NCI-H128 (cell line): ENCODE data around the gene TRIM13.

Source experiments
- DNase-seq: peaks from one replicate; lab custom pipeline; 2025; ENCODE audit not compliant: unreplicated experiment; lab: John Stamatoyannopoulos, UW

Gene TRIM13

DNA sequence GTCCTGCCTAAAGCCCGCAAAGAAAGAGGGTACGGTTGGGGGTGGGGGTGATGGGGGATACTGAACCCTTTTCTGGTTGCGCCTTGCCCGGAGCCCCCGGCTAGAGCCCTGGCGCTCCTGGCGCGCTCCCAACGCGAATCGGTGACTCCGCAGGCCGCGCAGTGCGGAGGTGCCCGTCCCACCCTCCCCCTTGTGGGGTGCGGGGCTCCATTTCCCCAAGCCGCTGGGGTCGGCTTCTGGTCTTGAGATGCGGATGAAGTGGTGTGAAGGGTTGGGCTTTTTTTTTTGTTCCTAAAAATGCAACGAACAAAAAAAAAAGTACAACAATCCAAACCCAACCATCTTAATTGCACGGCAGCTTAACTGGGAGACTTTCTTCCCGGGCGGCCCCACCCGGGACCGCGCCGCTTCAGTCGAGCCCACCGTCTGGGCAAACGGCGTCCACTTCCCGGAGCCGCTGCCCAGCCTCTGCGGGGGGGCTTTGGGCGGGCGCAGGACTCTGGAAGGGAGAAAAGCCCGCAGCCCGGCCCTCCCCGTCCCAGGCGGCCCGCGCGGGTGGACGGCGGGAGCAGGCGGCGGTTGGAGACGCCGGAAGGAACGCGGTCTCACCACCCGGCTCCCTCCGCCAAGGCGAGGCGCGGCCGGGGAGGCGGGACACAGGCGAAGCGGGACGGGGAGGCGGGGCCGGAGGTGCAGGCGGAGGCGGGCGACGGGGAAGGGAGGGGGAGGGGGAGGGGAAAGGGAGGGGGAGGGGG is 504 bp upstream of the TRIM13 start:
- DNase-seq: peak; percentile 85

DNA sequence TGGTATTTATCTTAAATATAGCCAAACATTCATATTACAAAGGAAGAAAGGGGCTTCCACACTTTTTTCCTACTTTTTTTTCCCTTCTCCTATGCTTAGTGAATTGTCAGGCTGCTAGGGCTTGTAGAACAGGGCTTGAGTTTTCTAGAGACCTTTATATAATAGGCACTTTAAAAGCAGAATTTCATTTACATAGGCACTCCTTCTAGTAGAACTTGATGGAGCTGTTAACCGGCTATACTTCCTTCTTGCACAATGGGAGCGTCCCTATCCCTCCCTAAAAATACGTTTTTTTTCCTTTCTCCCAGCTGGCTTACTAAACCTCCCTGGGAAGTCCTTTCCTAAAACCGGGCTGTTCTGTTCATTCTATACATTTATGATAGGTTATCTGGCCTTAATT is 1.1 kb downstream of the TRIM13 start:
- DNase-seq: no peak

DNA sequence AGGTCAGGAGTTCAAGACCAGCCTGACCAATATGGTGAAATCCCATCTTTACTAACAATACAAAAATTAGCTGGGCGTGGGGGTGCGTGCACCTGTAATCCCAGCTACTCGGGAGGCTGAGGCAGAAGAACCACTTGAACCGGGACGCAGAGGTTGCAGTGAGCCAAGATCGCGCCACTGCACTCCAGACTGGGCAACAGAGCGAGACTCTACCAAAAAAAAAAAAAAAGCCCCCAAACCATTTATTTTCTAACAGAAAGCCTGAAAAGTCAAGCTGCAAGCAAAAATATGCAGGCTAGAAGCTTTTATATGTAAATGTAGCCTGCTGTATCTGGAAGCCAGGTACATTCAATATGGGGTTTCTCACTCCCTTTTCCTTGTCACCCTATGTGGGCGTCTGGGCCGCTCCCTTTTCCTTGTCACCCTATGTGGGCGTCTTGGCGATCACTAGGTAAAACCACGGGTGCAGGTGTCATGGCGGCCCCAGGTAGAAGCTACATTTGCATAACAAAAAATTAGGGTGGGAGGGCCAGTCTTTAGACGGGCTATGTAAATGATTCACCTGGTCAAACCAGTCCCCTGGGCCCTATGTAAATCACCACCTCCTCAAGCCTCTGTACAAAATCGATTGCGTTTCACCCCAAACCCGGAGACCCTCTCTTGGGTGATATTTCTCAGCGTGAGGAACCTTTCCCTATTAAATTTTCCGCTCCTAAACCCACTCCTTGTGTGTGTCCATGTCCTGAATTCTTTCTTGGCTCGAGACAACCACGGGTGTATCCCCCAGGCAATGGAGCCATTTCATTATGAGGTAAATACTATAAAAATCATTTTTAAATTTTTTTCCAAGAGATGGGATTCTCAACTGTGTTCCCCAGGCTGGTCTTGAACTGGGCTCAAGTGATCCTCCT is 2.1 kb downstream of the TRIM13 start:
- DNase-seq: no peak

- no peak for DNase-seq
Measured at GRCh38 chr13:50001287-50001686, 4.4 kb downstream of the TRIM13 start.

GRCh38 chr13:50006426-50007135 is 9.7 kb downstream of the TRIM13 start:
- DNase-seq: no peak

GRCh38 chr13:50011461-50011860 is 14.6 kb downstream of the TRIM13 start:
- no peak for DNase-seq

DNA sequence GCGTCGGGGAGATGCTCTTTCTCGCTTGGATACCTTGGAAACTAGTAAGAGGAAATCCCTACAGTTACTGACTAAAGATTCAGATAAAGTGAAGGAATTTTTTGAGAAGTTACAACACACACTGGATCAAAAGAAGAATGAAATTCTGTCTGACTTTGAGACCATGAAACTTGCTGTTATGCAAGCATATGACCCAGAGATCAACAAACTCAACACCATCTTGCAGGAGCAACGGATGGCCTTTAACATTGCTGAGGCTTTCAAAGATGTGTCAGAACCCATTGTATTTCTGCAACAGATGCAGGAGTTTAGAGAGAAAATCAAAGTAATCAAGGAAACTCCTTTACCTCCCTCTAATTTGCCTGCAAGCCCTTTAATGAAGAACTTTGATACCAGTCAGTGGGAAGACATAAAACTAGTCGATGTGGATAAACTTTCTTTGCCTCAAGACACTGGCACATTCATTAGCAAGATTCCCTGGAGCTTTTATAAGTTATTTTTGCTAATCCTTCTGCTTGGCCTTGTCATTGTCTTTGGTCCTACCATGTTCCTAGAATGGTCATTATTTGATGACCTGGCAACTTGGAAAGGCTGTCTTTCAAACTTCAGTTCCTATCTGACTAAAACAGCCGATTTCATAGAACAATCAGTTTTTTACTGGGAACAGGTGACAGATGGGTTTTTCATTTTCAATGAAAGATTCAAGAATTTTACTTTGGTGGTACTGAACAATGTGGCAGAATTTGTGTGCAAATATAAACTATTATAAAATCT is 15.7 kb downstream of the TRIM13 start:
- no peak for DNase-seq

GRCh38 chr13:50014386-50014785 is 17.5 kb downstream of the TRIM13 start:
- no peak for DNase-seq

GRCh38 chr13:50015258-50015657 is 18.4 kb downstream of the TRIM13 start, which contains the start of gene KCNRG:
KCNRG (plus strand) TSS chr13:50015444; CDS start chr13:50015494, 50 bp downstream.
- no peak for DNase-seq

- no peak for DNase-seq
Measured at GRCh38 chr13:50015750-50016149, 18.9 kb downstream of the TRIM13 start.

- no peak for DNase-seq
Measured at GRCh38 chr13:50016444-50016843, 19.6 kb downstream of the TRIM13 start.

GRCh38 chr13:50017819-50018218 is 21.0 kb downstream of the TRIM13 start:
- no peak for DNase-seq

DNA sequence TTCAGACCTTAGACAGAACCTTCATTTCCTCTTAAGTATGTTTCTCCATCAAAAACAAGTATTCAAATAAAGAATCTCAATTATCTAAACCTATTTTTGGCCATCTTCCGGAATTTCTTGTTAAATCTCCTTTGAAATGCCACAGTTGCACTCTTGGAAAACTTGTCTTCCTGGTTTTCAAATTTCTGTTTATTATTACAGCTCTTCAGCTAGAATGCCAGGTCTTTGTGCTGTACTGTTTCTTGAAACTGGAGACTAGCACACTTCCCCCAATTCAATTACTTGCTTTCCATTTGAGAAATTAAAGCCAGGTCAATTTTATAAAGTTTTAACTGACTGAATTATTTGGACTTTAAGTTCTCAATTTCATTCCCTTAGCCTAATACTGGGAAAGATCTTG is 28.6 kb downstream of the TRIM13 start:
- DNase-seq: no peak

GRCh38 chr13:50026788-50027473 is 30.1 kb downstream of the TRIM13 start:
- DNase-seq: no peak

DNA sequence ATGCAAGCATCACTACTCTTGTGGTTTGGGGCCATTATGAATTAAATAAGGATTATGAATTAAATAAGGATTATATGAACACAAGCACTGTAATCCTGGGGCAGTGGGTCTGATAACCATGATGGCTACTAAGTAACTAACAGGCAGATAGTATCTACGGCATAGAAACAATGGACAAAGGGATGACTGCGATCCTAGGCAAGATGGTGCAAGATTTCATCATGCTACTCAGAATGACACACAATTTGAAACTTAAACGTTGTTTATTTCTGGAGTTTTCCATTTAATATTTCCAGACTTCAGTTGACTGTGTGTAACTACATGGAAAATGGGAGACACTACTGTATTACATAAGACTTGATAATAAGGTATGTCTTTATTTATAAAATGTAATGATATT is 33.5 kb downstream of the TRIM13 start:
- no peak for DNase-seq

- DNase-seq: no peak
Measured at GRCh38 chr13:50033725-50034124, 36.9 kb downstream of the TRIM13 start.

DNA sequence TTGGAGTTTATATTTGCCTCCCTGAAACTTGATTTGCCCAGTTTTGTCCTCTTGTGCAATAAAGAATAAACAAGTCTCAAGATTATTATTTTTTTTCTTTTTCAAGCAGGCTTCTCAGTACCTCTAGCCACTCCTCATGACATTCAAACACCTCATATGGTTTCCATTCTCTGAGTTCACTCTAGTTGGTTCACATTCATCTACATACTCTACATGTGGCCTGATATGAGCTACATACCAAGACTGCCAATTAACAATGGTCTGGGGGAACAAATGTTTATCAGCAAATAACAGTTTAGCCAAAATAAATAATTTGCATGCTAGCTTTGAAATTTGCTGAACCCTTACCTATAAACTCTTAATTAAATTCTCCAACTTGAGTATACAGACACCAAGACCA is 40.9 kb downstream of the TRIM13 start:
- no peak for DNase-seq

DNA sequence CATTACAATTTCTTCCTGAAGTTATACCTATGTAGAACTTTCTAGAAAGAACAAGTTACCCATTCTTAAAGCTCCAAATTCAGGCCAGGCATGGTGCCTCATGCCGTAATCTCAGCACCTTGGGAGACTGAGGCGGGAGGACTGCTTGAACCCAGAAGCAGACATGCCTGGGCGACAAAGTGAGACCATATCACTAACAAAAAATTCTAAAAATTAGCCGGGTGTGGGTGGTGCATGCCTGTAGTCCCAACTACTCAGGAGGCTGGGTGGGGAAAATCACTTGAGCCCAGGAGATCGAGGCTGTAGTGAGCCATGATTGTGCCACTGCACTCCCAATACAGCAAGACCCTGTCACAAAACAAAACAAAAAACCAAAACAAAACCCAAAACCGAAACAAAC is 41.4 kb downstream of the TRIM13 start:
- DNase-seq: no peak

- DNase-seq: no peak
Measured at GRCh38 chr13:50052478-50052877, 55.6 kb downstream of the TRIM13 start.

DNA sequence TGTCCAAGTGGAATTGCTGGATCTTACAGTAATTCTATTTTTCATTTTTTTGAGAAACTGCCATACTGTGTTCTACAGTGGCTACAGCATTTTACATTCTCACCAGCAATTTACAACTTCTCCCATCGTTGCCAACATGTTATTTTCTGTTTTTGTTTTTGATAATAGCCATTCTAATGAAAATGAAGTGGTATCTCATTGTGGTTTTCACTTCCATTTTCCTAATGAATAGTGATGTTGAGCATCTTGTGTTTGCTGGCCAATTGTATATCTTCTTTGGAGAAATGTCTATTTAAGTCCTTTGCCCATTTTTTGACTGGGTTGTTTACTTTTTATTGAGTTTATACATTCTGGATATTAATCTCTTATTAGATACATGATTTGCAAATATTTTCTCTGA is 57.0 kb downstream of the TRIM13 start:
- DNase-seq: no peak
